WI38 (cell line): ENCODE data around the gene CFAP298.

Experiments used
- H3K4me3 ChIP-seq: 2 replicates; pipeline ENCODE4 v1.5.1; 2011; ENCODE audit warnings: low read depth, mild to moderate bottlenecking, control low read depth, low read length
- TF ChIP-seq, protein P1 (sequence below): IDR thresholded peaks from 2 replicates; pipeline ENCODE4 v1.5.1; 2012; ENCODE audit warnings: low read depth, mild to moderate bottlenecking, control low read depth, low read length

CFAP298 gene

DNA sequence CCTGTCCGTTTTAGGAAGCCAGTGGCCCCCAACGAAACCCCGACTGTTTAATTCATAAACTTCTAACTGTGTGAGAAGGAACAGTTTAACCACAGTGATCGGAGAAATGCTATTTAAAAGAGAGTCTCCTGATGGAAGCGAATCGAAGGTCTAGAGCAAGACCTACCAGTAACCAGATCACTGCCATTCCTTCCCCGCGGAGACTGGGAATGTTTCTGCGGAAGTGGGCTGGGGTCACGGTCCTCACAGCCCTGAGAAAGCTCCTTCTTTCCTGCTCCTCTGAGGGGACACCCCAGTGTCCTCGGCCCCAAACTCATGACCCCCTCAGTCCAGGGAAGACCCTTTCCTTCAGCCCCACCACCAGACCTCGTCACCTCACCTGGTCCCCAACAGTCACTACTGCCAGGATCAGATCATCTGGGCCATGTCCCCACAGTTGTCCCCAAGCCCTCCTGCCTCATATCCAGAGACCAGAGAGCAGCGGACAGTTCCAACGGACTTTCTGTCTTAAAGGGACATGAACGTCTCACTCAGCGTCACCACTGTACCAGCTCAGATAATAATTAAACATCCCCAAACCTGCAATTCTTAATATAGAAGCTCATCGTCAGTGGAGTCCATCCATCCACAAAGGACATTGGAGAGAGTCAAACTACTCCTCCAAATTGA, 27.0 kb downstream of the CFAP298 start, which contains the start of gene TCP10L:
Gene TCP10L (minus strand): TSS at position 482 of the 669 bp plus-strand sequence. CDS start 1,219 bp downstream, outside the sequence.
- no peak within 1 kb of the TSS for H3K4me3 ChIP-seq

DNA sequence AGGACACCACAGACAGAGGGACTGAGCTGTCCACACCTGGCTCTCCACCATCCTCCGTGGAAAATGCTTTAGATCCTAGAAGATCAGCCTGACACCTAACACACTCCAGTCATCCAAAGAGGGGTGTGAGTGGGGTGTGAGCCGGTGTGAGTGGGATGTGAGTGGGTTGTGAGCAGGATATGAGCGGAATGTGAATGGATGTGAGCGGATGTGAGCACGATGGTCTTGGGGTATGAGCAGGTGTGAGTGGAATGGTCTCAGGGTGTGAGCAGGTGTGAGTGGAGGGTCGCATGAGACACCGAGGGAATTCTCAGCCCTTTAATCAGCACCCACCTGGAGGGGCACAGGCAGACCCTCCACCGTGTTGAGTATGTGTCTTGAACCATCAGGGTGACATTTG, 27.7 kb downstream of the CFAP298 start:
- TF ChIP-seq, protein P1, sequence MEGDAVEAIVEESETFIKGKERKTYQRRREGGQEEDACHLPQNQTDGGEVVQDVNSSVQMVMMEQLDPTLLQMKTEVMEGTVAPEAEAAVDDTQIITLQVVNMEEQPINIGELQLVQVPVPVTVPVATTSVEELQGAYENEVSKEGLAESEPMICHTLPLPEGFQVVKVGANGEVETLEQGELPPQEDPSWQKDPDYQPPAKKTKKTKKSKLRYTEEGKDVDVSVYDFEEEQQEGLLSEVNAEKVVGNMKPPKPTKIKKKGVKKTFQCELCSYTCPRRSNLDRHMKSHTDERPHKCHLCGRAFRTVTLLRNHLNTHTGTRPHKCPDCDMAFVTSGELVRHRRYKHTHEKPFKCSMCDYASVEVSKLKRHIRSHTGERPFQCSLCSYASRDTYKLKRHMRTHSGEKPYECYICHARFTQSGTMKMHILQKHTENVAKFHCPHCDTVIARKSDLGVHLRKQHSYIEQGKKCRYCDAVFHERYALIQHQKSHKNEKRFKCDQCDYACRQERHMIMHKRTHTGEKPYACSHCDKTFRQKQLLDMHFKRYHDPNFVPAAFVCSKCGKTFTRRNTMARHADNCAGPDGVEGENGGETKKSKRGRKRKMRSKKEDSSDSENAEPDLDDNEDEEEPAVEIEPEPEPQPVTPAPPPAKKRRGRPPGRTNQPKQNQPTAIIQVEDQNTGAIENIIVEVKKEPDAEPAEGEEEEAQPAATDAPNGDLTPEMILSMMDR = no peak
- no peak overlapping the region for H3K4me3 ChIP-seq

More for the DNA sequence above, 27.0 kb downstream of the CFAP298 start, which contains the start of gene TCP10L:
- TF ChIP-seq, protein P1 = no peak

DNA sequence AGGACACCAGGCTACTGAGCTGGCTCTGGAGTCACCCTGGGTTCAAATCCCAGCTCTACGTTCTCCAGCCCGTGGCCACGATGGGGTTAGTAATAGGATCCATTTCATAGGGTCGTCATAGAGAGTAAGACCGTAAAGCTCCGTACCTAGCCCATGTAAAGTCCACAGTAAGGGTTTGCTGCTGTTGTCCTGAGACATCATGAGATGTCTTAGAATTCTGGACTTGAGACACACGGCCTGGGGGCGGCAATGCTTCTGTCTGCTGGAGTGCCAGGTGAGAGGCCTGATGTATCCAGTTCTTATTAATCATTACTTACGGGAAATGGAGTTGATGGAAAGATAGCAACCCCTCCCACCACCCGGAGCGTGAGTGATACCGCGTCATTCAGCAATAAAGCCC, 30.4 kb downstream of the CFAP298 start:
- TF ChIP-seq, protein P1 = no peak
- no peak overlapping the region for H3K4me3 ChIP-seq

DNA sequence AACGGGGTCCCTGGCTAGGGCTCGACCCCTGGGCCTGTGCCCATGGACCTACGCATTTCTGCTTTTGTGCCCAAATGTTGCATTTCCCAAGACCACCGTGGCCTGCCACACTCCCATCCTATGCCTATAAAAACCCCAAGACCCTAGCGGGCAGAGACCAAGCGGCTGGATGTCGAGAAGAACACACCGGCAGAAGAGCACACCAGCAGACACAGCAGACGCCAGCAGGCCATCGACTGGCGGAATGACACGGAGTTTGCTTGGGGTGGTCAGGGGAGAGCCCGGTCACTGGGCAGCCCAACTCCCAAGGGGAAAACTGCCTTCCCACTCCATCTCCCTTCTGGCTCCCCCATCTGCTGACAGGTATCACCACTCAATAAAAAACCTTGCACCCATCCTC, 31.2 kb downstream of the CFAP298 start:
- H3K4me3 ChIP-seq = no peak overlapping the region
- TF ChIP-seq, protein P1 = no peak

DNA sequence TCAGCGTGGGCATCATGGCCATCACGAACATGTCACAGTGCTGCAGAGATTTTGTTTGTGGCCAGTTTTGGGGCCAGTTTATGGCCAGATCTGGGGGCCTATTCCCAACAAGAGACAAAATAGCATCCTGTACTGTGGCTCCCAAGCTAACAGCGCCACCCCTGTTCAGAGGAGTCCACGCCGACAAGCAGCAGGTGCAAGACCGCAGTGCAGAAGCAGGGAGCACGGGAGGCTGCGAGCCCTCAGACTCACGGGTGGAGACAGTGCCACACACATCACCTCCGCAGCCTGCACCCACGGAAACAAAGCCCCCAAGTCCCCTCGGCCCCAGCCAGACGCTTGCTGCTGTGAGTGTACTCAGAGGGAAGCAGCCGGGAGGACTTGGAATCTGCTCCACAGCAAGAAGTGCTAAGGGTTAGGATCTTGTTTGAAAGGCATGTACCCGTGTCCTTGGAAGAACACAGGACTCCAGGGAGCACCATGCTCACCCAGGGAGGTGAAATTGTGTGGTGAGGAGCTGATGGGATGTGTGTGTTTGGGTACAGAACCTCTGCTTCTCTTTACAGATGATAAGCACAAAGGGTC, 34.0 kb downstream of the CFAP298 start:
- TF ChIP-seq, protein P1 = no peak
- no peak overlapping the region for H3K4me3 ChIP-seq

DNA sequence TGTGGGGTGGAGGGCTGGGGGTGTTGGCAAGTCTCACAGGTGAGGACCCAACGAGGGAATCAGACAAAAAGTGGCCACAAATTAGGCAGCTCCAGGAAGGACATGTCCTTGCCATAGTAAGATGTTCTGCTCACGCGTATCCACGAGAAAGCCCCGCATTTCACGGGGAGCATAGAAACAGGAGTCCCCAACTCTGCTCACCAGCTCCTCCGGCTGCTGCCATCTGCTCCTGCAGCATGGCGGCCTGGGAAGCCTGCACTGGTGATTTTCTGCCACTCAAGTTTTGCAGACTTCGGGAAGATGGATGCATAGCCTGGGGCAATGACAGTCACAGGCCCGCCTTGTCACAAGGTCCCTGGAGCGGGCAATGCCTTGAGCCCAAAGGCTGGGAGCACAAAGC, 36.2 kb downstream of the CFAP298 start:
- TF ChIP-seq, protein P1 = no peak
- H3K4me3 ChIP-seq = no peak overlapping the region
